Activated CD4-positive, alpha-beta T cell treated with anti-CD3 and anti-CD28 coated beads for 4 hours (primary cell): ENCODE measurements around the gene TNRC6B.
"Not testable (repeated sequence)": the region's sequence is repeated elsewhere in the genome, so short reads cannot be mapped to it uniquely, and the experiment has no call there.

Experiments
- DNase-seq, 2 donors: peaks; one replicate each; pipeline ENCODE4 v3.0.0-alpha.2; 2020

Gene TNRC6B

DNA sequence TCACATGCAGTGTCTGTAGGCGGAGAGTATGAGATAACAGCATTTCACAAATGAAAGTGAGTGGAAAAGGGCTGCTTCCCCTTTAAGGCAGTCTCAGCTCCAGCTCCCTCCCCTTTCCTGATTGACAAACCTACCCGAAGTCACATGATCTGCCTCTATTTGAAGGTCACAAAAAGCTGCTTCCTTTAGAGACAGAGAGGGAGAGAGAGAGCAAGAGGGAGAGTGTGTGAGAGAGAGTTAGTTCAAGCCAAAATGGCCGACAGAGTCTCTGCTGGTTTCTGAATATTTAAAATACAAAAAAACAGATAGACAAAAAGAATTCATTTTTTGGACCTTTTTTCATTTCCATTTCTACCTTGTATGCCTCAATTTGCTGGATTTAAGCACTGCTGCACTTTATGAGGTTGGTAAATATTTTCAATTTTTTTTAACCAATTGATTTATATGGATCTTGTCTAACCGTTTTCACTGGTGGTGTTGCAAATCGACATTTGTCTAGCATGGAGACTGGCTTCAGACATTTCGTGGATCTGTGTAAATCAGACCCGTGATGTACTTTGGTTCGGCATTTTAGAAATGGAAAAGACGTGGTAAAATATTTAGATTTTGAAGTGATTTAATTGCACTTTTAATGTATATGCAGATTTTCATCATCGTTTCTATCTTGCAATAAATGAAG lies at the start of gene TNRC6B:
TSS of gene TNRC6B (plus strand) at position 188 of the 679 bp plus-strand sequence. CDS start at position 399, 211 bp downstream.
- DNase-seq, result peak; percentile 70

- DNase-seq, result no peak
These were observed 48.7 kb upstream of the TNRC6B start for GRCh38 chr22:40128989-40129388.

DNA sequence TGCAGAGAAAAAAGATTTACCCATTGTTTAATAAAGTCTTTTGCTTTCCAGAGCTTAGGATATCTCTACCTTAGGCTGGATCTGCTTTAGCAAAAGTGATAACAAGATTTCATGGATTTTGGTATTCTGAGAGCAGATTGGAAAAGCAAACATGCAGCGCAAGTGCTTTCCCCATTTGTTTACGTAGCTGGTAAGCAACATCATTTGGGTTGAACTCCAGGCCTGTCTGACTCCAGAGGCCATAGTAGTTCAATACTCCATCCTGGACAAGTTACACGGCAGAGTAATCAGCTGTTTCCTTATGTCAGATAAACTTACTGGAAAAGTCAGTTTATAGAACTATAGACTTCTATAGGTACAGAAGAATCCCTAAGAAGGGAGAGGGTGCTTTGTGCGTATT lies 40.6 kb upstream of the TNRC6B start:
- DNase-seq, result no peak

DNA sequence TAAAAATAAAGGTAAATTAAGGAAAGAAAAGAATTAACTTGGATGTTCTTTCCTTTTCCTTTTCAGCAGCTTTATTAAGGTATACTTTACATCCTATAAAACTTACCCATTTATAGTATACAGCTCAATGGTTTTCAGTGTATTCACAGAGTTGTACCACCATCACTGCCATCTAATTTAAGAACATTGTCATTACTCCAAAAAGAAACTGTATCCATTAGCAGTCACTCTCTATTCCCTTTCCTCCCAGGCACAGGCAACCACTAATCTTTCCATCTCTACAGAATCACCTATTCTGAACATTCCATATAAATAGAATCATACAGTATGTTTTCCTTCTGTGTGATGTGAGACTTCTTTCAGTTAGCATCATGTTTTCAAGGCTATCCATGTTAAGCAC lies 38.9 kb upstream of the TNRC6B start:
- DNase-seq, result no peak

- no peak for DNase-seq
These were observed 30.1 kb upstream of the TNRC6B start for GRCh38 chr22:40147388-40148176.

DNA sequence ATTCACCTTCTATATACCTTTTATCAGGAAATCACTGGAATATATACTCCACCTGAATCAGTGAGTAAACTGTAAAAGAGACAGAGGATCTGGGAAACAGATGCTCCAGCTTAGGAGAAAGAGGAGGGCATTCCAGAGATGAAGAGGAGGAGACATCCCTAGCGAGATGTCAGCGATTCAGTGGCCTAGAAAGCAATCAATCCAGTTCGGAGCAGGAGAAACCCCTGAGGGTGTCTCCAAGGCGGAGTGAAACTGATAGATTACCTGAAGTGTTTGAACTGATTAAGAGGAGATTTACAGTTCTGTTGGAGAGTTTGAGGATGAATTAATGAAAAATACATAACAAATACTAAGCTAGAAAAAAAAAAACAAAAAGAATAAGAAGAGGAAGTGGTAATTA lies 24.5 kb upstream of the TNRC6B start:
- DNase-seq, result no peak

GRCh38 chr22:40153705-40154104 lies 24.0 kb upstream of the TNRC6B start:
- DNase-seq, result no peak

- peak in 1 of 2 donors; percentile 4 for DNase-seq
These were observed 21.7 kb upstream of the TNRC6B start for GRCh38 chr22:40156001-40156516.

GRCh38 chr22:40156682-40157081 lies 21.0 kb upstream of the TNRC6B start:
- DNase-seq, result not testable (repeated sequence)

DNA sequence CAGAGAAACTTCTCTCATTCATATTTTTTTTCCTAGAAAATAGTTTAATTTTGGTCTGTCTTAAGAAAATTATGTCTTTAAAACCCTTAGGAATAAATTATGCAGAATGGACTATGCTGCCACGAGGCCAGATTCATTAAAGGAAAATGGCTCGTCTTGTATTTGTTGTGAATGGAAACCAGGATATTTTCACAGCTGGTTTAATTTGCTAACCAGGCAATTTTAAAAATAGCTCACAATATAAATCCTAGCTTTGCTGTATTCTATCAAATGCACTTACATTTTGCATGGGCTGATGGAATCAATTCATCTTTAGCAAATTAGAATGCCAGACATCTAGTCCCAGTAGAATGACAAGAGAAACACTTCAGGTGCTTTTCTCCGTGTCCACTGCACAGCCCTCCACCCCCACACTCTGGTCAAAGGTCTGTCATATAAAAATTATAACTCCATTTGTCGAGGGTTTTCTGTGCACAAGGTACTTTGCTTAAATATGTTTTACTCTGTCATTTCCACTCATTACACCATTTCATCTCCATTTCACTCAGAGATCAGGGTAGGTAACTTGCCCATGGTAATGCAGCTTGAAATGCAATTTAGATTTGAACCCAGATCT lies 20.3 kb upstream of the TNRC6B start:
- DNase-seq, result no peak

DNA sequence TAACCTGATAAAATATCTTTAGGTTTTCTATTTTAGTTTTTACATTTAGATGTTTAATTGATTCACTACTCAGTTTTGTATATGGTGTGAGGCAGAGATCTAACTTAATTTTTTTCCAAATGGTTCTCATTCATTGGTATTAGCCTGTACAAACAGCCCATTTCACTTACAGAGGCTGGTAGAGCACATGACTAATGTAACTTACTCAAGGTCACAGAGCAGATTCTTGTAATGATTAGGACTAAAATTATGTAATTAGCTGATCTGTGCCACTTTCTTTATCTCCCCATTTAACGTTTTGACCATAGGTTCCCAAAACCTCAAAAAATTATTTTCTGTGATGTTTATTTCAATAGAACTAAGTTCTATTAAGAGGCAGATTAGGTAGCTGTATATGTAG lies 16.5 kb upstream of the TNRC6B start:
- DNase-seq, result no peak

- DNase-seq, result not testable (repeated sequence)
These were observed 12.2 kb upstream of the TNRC6B start for GRCh38 chr22:40165537-40165936.

DNA sequence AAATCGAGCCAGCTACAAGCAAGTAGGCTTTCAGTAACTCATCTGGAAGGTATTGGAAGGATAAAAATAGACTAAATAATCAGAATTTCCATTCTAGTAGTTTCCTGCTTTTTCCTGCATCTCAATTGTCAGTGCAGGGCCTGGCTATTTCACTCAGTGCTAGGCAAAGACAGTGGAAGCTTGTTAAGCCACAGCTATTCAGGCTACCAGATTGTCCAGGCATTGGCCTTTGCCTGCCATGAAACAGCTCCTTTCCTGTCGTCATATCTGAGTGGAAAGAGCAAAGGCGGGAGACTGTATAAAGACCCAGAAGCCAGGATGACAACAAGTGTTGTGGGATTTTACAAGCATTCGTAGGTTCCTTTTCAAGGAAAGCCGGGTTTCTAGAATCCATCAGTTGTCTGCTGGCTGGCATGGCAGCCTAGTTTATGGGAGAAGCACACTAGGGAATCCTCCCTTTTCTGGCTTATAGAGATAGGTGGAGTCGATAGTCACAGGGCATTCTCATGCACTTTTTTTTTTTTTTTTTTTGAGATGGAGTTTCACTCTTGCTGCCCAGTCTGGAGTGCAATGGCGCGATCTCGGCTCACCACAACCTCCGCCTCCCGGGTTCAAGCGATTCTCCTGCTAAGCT lies 2.0 kb upstream of the TNRC6B start:
- DNase-seq, result no peak

DNA sequence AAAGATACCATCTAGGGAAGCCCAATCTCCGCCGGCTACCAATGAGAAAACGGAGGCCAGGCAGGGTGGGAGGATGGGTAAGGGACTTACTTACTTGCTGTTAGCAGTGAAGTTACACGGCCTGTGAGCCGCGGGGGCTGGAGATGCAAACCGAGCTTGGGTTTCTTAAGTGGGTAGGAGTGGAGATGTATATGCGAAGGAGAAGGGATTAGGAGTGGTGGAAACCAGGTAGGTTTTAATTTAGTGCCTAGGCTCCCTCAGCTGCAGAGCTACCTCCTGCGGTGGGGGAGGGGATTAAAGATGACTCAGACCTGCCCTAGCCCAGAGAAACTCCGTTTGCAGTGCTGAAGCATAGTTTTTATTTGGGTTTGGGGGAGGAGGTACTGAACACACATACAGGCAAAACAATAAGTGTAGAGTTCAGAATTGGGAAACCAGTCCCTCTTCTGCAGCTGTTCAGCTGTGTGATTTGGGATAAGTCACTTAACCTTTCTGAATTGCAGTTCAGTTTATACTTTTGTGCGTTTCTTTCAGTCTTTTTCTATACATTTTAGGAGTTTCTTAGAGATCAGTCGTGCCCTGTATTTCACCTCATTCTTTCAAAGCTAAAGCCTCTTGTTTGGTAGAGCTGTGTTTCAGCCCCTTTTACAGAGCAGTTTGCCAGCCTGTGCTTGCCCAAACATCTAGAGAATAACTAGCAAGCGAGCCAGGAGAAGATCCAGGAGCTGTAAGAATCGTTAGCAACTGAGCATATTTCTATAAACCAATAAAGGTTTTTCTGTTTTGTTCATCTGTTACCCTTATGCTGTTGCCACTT lies 596 bp upstream of the TNRC6B start:
- peak; percentile 77 to 83 for DNase-seq

- peak in 1 of 2 donors; percentile 33 for DNase-seq
These were observed 988 bp downstream of the TNRC6B start for GRCh38 chr22:40178417-40179409.

DNA sequence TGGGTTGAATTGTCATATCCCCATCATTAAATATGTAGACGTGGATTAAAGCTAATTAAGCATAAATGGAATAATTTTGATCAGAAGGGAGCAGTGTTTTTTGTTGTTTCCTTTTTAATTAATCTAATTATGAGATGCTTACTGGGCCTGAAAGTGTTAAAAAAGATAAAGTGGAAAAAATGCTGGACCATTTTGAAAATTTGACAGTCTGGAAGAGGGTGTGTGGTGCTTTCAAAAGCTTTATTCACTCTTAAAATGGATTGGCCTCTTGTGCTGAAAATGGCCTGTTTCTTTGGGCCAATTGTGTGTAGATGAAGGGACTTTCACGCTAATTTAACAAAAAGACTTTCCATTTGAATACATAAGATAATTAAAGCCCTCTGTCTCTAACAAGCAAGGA lies 1.8 kb downstream of the TNRC6B start:
- no peak for DNase-seq

DNA sequence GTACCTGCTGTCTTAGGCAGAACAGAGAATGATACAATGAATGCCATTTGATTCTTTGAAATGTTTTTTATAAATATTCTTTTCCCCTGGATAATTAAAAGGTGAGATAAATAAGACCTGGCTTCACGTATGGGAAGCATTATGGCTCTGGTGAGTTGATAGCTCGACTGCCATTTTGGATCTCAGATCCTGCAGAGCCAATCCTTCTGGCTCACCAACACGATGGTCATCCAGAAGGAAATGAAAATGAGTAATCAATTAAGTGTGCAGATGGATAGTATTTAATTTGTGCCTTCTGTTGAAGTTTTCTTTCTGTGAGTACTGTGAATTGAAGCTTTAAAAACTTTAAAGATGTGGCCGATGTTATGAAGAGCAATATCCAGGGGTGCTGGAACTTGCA lies 2.7 kb downstream of the TNRC6B start:
- DNase-seq, result no peak

DNA sequence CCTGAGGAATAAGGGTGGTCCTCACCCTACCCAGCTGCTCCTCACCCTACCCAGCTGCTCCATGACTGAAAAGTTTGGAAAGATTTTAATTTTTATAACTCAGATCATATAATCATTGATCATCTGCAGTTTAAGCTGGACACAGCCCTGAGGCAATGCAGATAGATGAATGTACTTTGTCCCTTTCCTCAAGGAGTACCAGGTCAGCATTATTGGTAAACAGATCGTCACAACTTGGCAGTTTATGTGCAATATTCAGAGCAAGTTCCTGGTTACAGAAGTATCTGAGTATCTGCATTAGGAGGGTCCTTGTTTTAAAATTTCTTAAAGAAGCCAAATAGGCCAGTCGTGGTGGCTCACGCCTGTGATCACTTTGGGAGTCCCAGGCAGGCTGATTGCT lies 3.6 kb downstream of the TNRC6B start:
- no peak for DNase-seq

DNA sequence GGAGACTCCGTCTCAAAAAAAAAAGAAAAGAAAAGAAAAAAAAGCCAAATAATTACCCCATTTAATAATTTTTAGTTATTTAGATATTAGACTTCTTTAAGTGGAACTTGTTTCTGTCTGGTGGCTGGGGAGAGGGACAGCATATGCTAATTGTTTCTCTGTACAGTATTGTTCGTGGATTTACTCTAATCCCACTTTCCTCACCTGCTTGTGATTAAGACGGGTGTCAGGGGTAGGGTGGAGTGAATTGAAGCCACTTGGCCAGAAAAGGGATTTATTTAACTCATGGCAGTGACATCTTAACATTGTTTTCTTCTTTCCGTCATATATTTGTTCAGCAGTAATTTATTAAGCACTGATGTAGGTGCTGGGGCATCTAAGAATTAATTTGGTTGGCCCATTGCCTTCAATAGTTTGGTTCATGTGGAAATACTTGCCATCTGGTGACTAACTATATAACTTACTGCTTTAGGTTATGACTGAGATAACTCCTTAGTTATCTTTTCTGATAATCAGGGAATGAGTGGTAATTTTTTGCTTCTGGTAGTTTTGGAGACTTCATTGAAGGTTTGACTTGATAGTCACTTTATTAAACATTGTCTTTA lies 4.6 kb downstream of the TNRC6B start:
- no peak for DNase-seq

- DNase-seq, result peak in 1 of 2 donors; percentile 8
These were observed 5.4 kb downstream of the TNRC6B start for GRCh38 chr22:40183029-40183581.
